NCI-H748 (cell line): ENCODE results near the gene TYW5.
A peak's percentile ranks its signal among the peaks of the same experiment; 100 is the strongest.

ENCODE experiments used
- DNase-seq: peaks from one replicate; lab custom pipeline; 2025; ENCODE audit not compliant: unreplicated experiment; lab: John Stamatoyannopoulos, UW

TYW5 gene

GRCh38 chr2:199955339-199956061 lies at the start of gene TYW5, which contains the start of gene MAIP1:
TYW5 (minus strand) TSS chr2:199955491; CDS start chr2:199955470, 21 bp downstream.
MAIP1 (plus strand) TSS chr2:199955582; CDS start chr2:199955799, 217 bp downstream.
- peak; percentile 99 for DNase-seq

GRCh38 chr2:200003444-200003843 lies 48.2 kb upstream of the TYW5 start:
- no peak for DNase-seq

GRCh38 chr2:200000444-200001163 lies 45.3 kb upstream of the TYW5 start:
- no peak for DNase-seq

GRCh38 chr2:199999166-199999565 lies 43.9 kb upstream of the TYW5 start:
- no peak for DNase-seq

GRCh38 chr2:199997296-199997695 lies 42.0 kb upstream of the TYW5 start:
- no peak for DNase-seq

GRCh38 chr2:199994896-199995295 lies 39.6 kb upstream of the TYW5 start:
- DNase-seq: no peak

- DNase-seq: no peak
These were observed 39.1 kb upstream of the TYW5 start for GRCh38 chr2:199994371-199994770.

GRCh38 chr2:199992296-199992695 lies 37.0 kb upstream of the TYW5 start:
- no peak for DNase-seq

- no peak for DNase-seq
These were observed 36.4 kb upstream of the TYW5 start for GRCh38 chr2:199991691-199992090.

- no peak for DNase-seq
These were observed 34.5 kb upstream of the TYW5 start for GRCh38 chr2:199989822-199990221.

- DNase-seq: peak; percentile 7
These were observed 32.9 kb upstream of the TYW5 start for GRCh38 chr2:199988151-199988550.

GRCh38 chr2:199987586-199987985 lies 32.3 kb upstream of the TYW5 start:
- peak; percentile 36 for DNase-seq

- DNase-seq: peak; percentile 88
These were observed 30.4 kb upstream of the TYW5 start for GRCh38 chr2:199985625-199986207.

- no peak for DNase-seq
These were observed 29.5 kb upstream of the TYW5 start for GRCh38 chr2:199984755-199985154.

- no peak for DNase-seq
These were observed 28.9 kb upstream of the TYW5 start for GRCh38 chr2:199984159-199984558.

- DNase-seq: no peak
These were observed 28.2 kb upstream of the TYW5 start for GRCh38 chr2:199983534-199983933.

GRCh38 chr2:199982126-199982843 lies 27.0 kb upstream of the TYW5 start:
- no peak for DNase-seq

GRCh38 chr2:199979832-199980628 lies 24.7 kb upstream of the TYW5 start:
- DNase-seq: peak; percentile 84

- DNase-seq: no peak
These were observed 24.1 kb upstream of the TYW5 start for GRCh38 chr2:199979398-199979797.

GRCh38 chr2:199977984-199978415 lies 22.7 kb upstream of the TYW5 start:
- DNase-seq: no peak
